IMR-90 (cell line): ENCODE results near the gene TEP1. TPM values are rescaled to one million over a fixed set of nuclear protein-coding genes. Genes with fewer than 3 reads are reported as not detected.

ENCODE experiments used
- ATAC-seq: fragments of 200-7000 bp; cut with Tn5 transposase; 2 replicates; pipeline ENCODE4 v1.9.1; 2020; ENCODE audit warnings: low read depth, mild to moderate bottlenecking, moderate library complexity
- BruUV-seq: library from RNA; stranded (reverse); fragments of 400-500 nt; replicated peaks from 2 replicates; lab custom pipeline; 2021; lab: Mats Ljungman, UMichigan
- CTCF ChIA-PET: fragments of 300-600 bp; formaldehyde crosslinking; extraction: SDS; loops from one replicate; lab custom pipeline; 2021; ENCODE audit warnings: antibody characterized with exemption; lab: Yijun Ruan, JAX
- POLR2A ChIA-PET: fragments of 300-600 bp; sonication (Branson Sonifier 250); formaldehyde crosslinking; loops from one replicate; lab custom pipeline; 2022; ENCODE audit warnings: antibody characterized with exemption; ENCODE audit not compliant: unreplicated experiment; lab: Charles Lee
- DNase-seq: peaks from one replicate; pipeline ENCODE4 v3.0.0; 2013
- H2AFZ ChIP-seq: replicated peaks from 2 replicates; pipeline ENCODE3; 2013; ENCODE audit warnings: low read length, mild to moderate bottlenecking; ENCODE audit not compliant: poor library complexity
- H2AK5ac ChIP-seq: 2 replicates; pipeline ENCODE4 v1.6.1; 2013; ENCODE audit warnings: low read depth, low read length, inconsistent platforms
- H2AK9ac ChIP-seq: replicated peaks from 2 replicates; pipeline ENCODE3; 2013; ENCODE audit warnings: mild to moderate bottlenecking, low read depth, low read length, moderate library complexity; ENCODE audit not compliant: poor library complexity
- H2BK120ac ChIP-seq: 2 replicates; pipeline ENCODE4 v1.6.1; 2013; ENCODE audit warnings: low read depth, low read length, inconsistent platforms
- H2BK15ac ChIP-seq: 3 replicates; pipeline ENCODE4 v1.6.1; 2013; ENCODE audit warnings: low read depth, low read length, inconsistent platforms
- H2BK20ac ChIP-seq: 2 replicates; pipeline ENCODE4 v1.6.1; 2013; ENCODE audit warnings: low read depth, mild to moderate bottlenecking, inconsistent platforms, low read length, moderate library complexity
- H2BK5ac ChIP-seq: 2 replicates; pipeline ENCODE4 v1.6.1; 2013; ENCODE audit warnings: mild to moderate bottlenecking, low read depth, low read length, inconsistent platforms; ENCODE audit not compliant: poor library complexity, severe bottlenecking
- H3K14ac ChIP-seq: replicated peaks from 2 replicates; pipeline ENCODE4 v1.6.1; 2013; ENCODE audit warnings: low read depth, low read length, inconsistent platforms
- H3K18ac ChIP-seq: 2 replicates; pipeline ENCODE4 v1.6.1; 2013; ENCODE audit warnings: low read depth, low read length, control low read depth
- H3K23ac ChIP-seq: 2 replicates; pipeline ENCODE4 v1.6.1; 2013; ENCODE audit warnings: low read depth, low read length, inconsistent platforms
- H3K27ac ChIP-seq: 2 replicates; pipeline ENCODE4 v1.5.1; 2013; ENCODE audit warnings: mild to moderate bottlenecking, control low read depth, low read length; ENCODE audit not compliant: insufficient read depth
- H3K27me3 ChIP-seq: 2 replicates; pipeline ENCODE4 v1.6.1; 2013; ENCODE audit warnings: low read length; ENCODE audit not compliant: control insufficient read depth, insufficient read depth
- H3K36me3 ChIP-seq: 2 replicates; pipeline ENCODE4 v1.6.1; 2013; ENCODE audit warnings: low read length, mixed read lengths; ENCODE audit not compliant: control insufficient read depth, insufficient read depth
- H3K4ac ChIP-seq: 2 replicates; pipeline ENCODE4 v1.6.1; 2013; ENCODE audit warnings: low read depth, low read length, inconsistent platforms
- H3K4me1 ChIP-seq: 2 replicates; pipeline ENCODE4 v1.6.1; 2013; ENCODE audit warnings: low read length, mixed read lengths; ENCODE audit not compliant: control insufficient read depth, insufficient read depth
- H3K4me2 ChIP-seq: 2 replicates; pipeline ENCODE4 v1.6.1; 2013; ENCODE audit warnings: low read depth, mild to moderate bottlenecking, control low read depth, low read length, moderate library complexity
- H3K4me3 ChIP-seq: 2 replicates; pipeline ENCODE4 v1.5.1; 2013; ENCODE audit warnings: low read depth, mild to moderate bottlenecking, control low read depth, low read length, moderate library complexity; ENCODE audit not compliant: insufficient read depth
- H3K56ac ChIP-seq: 2 replicates; pipeline ENCODE4 v1.6.1; 2013; ENCODE audit warnings: low read length, inconsistent platforms; ENCODE audit not compliant: insufficient read depth; ENCODE audit errors: extremely low read depth
- H3K79me1 ChIP-seq, 2 experiments: 2 replicates each; pipeline ENCODE4 v1.6.1; 2013; ENCODE audit warnings: low read length in 2 of 2, inconsistent platforms in 1 of 2, low read depth in 1 of 2
- H3K9ac ChIP-seq: 2 replicates; pipeline ENCODE4 v1.6.1; 2013; ENCODE audit warnings: low read depth, low read length, control low read depth
- H3K9me1 ChIP-seq: 2 replicates; pipeline ENCODE4 v1.6.1; 2013; ENCODE audit warnings: low read length, inconsistent platforms; ENCODE audit not compliant: insufficient read depth
- H3K9me3 ChIP-seq: 2 replicates; pipeline ENCODE4 v1.6.1; 2013; ENCODE audit warnings: low read length; ENCODE audit not compliant: control insufficient read depth, insufficient read depth
- H4K20me1 ChIP-seq: 2 replicates; pipeline ENCODE4 v1.6.1; 2013; ENCODE audit warnings: low read length, inconsistent platforms; ENCODE audit not compliant: insufficient read depth
- H4K5ac ChIP-seq: 2 replicates; pipeline ENCODE4 v1.6.1; 2013; ENCODE audit warnings: mild to moderate bottlenecking, low read depth, low read length, control low read depth
- H4K8ac ChIP-seq, 2 experiments: 2 replicates each; pipeline ENCODE4 v1.6.1; 2013; ENCODE audit warnings: low read depth in 2 of 2, low read length in 2 of 2, control low read depth in 1 of 2, inconsistent platforms in 1 of 2
- H4K91ac ChIP-seq: 2 replicates; pipeline ENCODE4 v1.6.1; 2013; ENCODE audit warnings: low read depth, low read length, inconsistent platforms; ENCODE audit not compliant: insufficient read depth
- BHLHE40 ChIP-seq: fragments of 150-350 bp; IDR thresholded peaks from 2 replicates; pipeline ENCODE4 v1.6.1; 2016; ENCODE audit warnings: mild to moderate bottlenecking, low read depth, low read length
- CHD1 ChIP-seq: IDR thresholded peaks from 2 replicates; pipeline ENCODE4 v1.6.1; 2012; ENCODE audit warnings: low read depth, low read length, improper control_type of control experiment
- CTCF ChIP-seq: conservative IDR thresholded peaks from 2 replicates; pipeline ENCODE4 v1.5.1; 2012; ENCODE audit warnings: mild to moderate bottlenecking, low read depth, low read length, improper control_type of control experiment
- FOS ChIP-seq: fragments of 150-350 bp; IDR thresholded peaks from 2 replicates; pipeline ENCODE4 v1.6.1; 2016; ENCODE audit warnings: low read depth, low read length
- MAFK ChIP-seq: IDR thresholded peaks from 2 replicates; pipeline ENCODE4 v1.6.1; 2012; ENCODE audit warnings: low read depth, low read length, improper control_type of control experiment
- MAZ ChIP-seq: IDR thresholded peaks from 2 replicates; pipeline ENCODE4 v1.6.1; 2012; ENCODE audit warnings: low read depth, mild to moderate bottlenecking, low read length, improper control_type of control experiment, moderate library complexity, borderline replicate concordance
- POLR2A ChIP-seq: IDR thresholded peaks from 2 replicates; pipeline ENCODE4 v1.6.1; 2012; ENCODE audit warnings: mild to moderate bottlenecking, low read depth, low read length
- WGBS, 2 experiments: methylation state at CpG; one replicate each; pipeline versions ENCODE4 v1.1.5 to v1.1.7; 2013; ENCODE audit warnings: missing lambda C conversion rate in 2 of 2; ENCODE audit not compliant: insufficient read length in 1 of 2; ENCODE audit errors: extremely low coverage in 2 of 2; 5-methylcytosine and 5-hydroxymethylcytosine counted together
- dilution Hi-C: fragments of 300-500 bp; cut with HindIII; formaldehyde crosslinking; loops from one replicate; pipeline ENCODE4 v1.14.3; 2018; ENCODE audit warnings: low sequenced_read_pairs; ENCODE audit not compliant: unreplicated experiment
- in situ Hi-C: fragments of 300-500 bp; cut with MboI; formaldehyde crosslinking; loops from 3 replicates; pipeline ENCODE4 v1.14.3; 2019; ENCODE audit warnings: low sequenced_read_pairs, inconsistent platforms, mixed read lengths
- intact Hi-C: fragments of 100-400 bp; cut with micrococcal nuclease; formaldehyde crosslinking; loops from 2 replicates; pipeline ENCODE4 v1.10.0; 2022
- polyA plus RNA-seq, 3 experiments: library from polyadenylated mRNA; depleted of rRNA; stranded (reverse); fragments of >200 nt; gene quantifications; 2 replicates each; pipeline ENCODE4 v1.2.3, GENCODE V29; 2012; ENCODE audit warnings: low replicate concordance in 1 of 3
- total RNA-seq: library from RNA; depleted of rRNA; stranded (reverse); fragments of >200 nt; gene quantifications from 2 replicates; pipeline ENCODE4 v1.2.3, GENCODE V29; 2012
- TF ChIP-seq, protein P1 (sequence below): fragments of 150-350 bp; IDR thresholded peaks from 2 replicates; pipeline ENCODE4 v1.6.1; 2016; ENCODE audit warnings: low read depth, mild to moderate bottlenecking, low read length, moderate library complexity, borderline replicate concordance

The TEP1 gene
- total and polyA plus RNA-seq, 2 of the 4 experiments (the other 2 are of a cell fraction): 10.7 to 12.4 TPM

DNA sequence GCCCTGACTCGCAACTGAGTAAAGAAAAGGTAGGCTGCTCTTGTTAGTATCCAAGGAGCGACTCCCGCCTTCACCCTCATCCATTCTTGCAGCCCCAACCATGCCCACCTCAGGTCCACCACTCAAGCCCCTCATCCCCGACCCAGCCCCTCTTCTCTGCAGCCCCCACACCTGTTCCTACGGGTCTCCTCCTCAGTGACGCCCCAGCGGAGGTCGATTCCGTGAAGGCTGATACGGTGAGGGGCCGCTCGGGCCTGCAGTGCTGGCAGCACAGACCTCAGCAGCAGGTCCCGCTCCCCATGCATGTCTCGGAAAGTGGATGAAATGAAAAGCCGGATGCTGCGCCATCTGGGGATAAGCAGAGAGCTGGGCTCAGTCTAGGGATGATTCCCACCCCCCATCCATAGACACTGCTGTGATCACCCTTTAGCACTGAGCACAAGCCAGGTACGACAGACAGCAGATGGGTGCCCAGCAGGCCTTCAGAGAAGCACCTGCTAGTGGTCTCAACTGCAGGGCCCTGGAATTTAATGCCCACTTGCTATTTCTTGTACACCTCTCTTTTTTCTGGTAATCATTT, 26.9 kb downstream of the TEP1 start:
- no peak overlapping the region for H4K5ac ChIP-seq
- H3K4me3 ChIP-seq: no peak overlapping the region
- no peak overlapping the region for H2AK5ac ChIP-seq
- no peak overlapping the region for H2BK120ac ChIP-seq
- H3K56ac ChIP-seq: no peak overlapping the region
- TF ChIP-seq CHD1 (no peak), MAFK (no peak), MAZ (no peak), FOS (no peak), BHLHE40 (no peak), CTCF (no peak), POLR2A (no peak)
- TF ChIP-seq, protein P1, sequence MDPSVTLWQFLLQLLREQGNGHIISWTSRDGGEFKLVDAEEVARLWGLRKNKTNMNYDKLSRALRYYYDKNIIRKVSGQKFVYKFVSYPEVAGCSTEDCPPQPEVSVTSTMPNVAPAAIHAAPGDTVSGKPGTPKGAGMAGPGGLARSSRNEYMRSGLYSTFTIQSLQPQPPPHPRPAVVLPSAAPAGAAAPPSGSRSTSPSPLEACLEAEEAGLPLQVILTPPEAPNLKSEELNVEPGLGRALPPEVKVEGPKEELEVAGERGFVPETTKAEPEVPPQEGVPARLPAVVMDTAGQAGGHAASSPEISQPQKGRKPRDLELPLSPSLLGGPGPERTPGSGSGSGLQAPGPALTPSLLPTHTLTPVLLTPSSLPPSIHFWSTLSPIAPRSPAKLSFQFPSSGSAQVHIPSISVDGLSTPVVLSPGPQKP: no peak
- H2AK9ac ChIP-seq: no peak overlapping the region
- no peaks in the 10 kb centered on the region for H4K20me1 ChIP-seq
- H3K23ac ChIP-seq: no peak overlapping the region
- no peak overlapping the region for H3K18ac ChIP-seq
- no peak overlapping the region for H4K91ac ChIP-seq
- no peaks in the 10 kb centered on the region for H3K79me1 ChIP-seq
- dilution Hi-C loops (no loop called here), intact Hi-C loops (no loop called here), in situ Hi-C loops (no loop called here)
- no peak overlapping the region for H2BK20ac ChIP-seq
- no peaks in the 10 kb centered on the region for H3K4me1 ChIP-seq
- CTCF ChIA-PET: no interaction called here
- no peak overlapping the region for H3K27ac ChIP-seq
- H3K4ac ChIP-seq: no peak overlapping the region
- no peak overlapping the region for H3K9ac ChIP-seq
- H3K14ac ChIP-seq: no peak overlapping the region
- ATAC-seq (no peak), DNase-seq (no peak)
- BruUV-seq: no TSS peak
- no peak overlapping the region for H2AFZ ChIP-seq
- H3K9me1 ChIP-seq: no peaks in the 10 kb centered on the region
- no peak overlapping the region for H2BK5ac ChIP-seq
- POLR2A ChIA-PET: no interaction called here
- H3K27me3 ChIP-seq: no peaks in the 10 kb centered on the region
- WGBS, 2 experiments: 95% methylated on average over 3 of the region's 17 CpGs; no CpG with 5 or more reads in 1 of the 2 experiments
- H4K8ac ChIP-seq: no peak overlapping the region
- H3K4me2 ChIP-seq: no peak overlapping the region
- H2BK15ac ChIP-seq: no peak overlapping the region
- H3K36me3 ChIP-seq: peaks cover 75% of the 10 kb centered on the region
- no peaks in the 10 kb centered on the region for H3K9me3 ChIP-seq
